Measurements from ENCODE around the gene CIB2. TPM values are rescaled to one million over a fixed set of nuclear protein-coding genes. Genes with fewer than 3 reads are reported as not detected.

CIB2 gene
- total RNA-seq, 1 experiment from 2014 or later, result 5.8 TPM

GRCh38 chr15:78142332-78142731 lies 11.1 kb upstream of the CIB2 start:
- H3F3A ChIP-seq (ENCODE audit: insufficient read depth, low read depth), result peaks cover 8% of the 10 kb centered on the region; the same call in 1 of the 2 replicates
- no peak overlapping the region for H3K4me3 ChIP-seq
- H3K27me3 ChIP-seq (ENCODE audit: insufficient read depth, low read depth), result no peaks in the 10 kb centered on the region
- no peak overlapping the region for H3K4me2 ChIP-seq
- H2AFZ ChIP-seq, result no peak overlapping the region
- no peaks in the 10 kb centered on the region for H3K4me1 ChIP-seq (replicated peaks; ENCODE audit: insufficient read depth)
- no peak overlapping the region for H3K27ac ChIP-seq
- intact Hi-C loops (cut with micrococcal nuclease; ENCODE audit: unreplicated experiment), result no loop called here
- ChIA-PET POLR2A (ENCODE audit: unreplicated experiment) (no interaction called here), CTCF (no interaction called here)
- DNase-seq, result no peak
- no peaks in the 10 kb centered on the region for H3K36me3 ChIP-seq (ENCODE audit: low read depth)
- no peaks in the 10 kb centered on the region for H3K9me3 ChIP-seq (ENCODE audit: insufficient read depth, low read depth)
- no TSS peak for BruUV-seq (replicated peaks)
- TF ChIP-seq CTCF (conservative IDR thresholded peaks at IDR 0.05), result no peak
- TF ChIP-seq EZH2 (IDR thresholded peaks at IDR 0.05; ENCODE audit: low read depth), result no peak
- no peaks in the 10 kb centered on the region for H4K20me1 ChIP-seq (ENCODE audit: insufficient read depth)
- no peaks in the 10 kb centered on the region for H3K79me2 ChIP-seq (ENCODE audit: low read depth)
- H3K9me2 ChIP-seq (ENCODE audit: insufficient read depth), result no peaks in the 10 kb centered on the region

- Histone ChIP-seq H3K4me1 (replicated peaks; ENCODE audit: insufficient read depth) (no peaks in the 10 kb centered on the region), H3K27me3 (ENCODE audit: insufficient read depth, low read depth) (no peaks in the 10 kb centered on the region), H3K27ac (no peak overlapping the region), H3K9me2 (ENCODE audit: insufficient read depth) (no peaks in the 10 kb centered on the region), H3F3A (ENCODE audit: insufficient read depth, low read depth) (no peaks in the 10 kb centered on the region), H3K4me2 (no peak overlapping the region), H3K4me3 (no peak overlapping the region), H3K36me3 (ENCODE audit: low read depth) (no peaks in the 10 kb centered on the region), H2AFZ (no peak overlapping the region), H3K9me3 (ENCODE audit: insufficient read depth, low read depth) (no peaks in the 10 kb centered on the region), H4K20me1 (ENCODE audit: insufficient read depth) (no peaks in the 10 kb centered on the region), H3K79me2 (ENCODE audit: low read depth) (no peaks in the 10 kb centered on the region)
- BruUV-seq (replicated peaks), result no TSS peak
- TF ChIP-seq CTCF (conservative IDR thresholded peaks at IDR 0.05) (no peak), EZH2 (IDR thresholded peaks at IDR 0.05; ENCODE audit: low read depth) (no peak)
- DNase-seq, result no peak
- POLR2A ChIA-PET (ENCODE audit: unreplicated experiment), result no interaction called here
- CTCF ChIA-PET, result no interaction called here
- intact Hi-C loops (cut with micrococcal nuclease; ENCODE audit: unreplicated experiment), result no loop called here
Measured at GRCh38 chr15:78140292-78140691, 9.0 kb upstream of the CIB2 start.

GRCh38 chr15:78139578-78139977 lies 8.3 kb upstream of the CIB2 start:
- no peaks in the 10 kb centered on the region for H3F3A ChIP-seq (ENCODE audit: insufficient read depth, low read depth)
- TF ChIP-seq EZH2 (IDR thresholded peaks at IDR 0.05; ENCODE audit: low read depth), result no peak
- no peak for TF ChIP-seq CTCF (conservative IDR thresholded peaks at IDR 0.05)
- intact Hi-C loops (cut with micrococcal nuclease; ENCODE audit: unreplicated experiment), result no loop called here
- H3K27ac ChIP-seq, result no peak overlapping the region
- no peak overlapping the region for H3K4me2 ChIP-seq
- H3K4me3 ChIP-seq, result no peak overlapping the region
- H3K9me2 ChIP-seq (ENCODE audit: insufficient read depth), result no peaks in the 10 kb centered on the region
- BruUV-seq (replicated peaks), result no TSS peak
- no peaks in the 10 kb centered on the region for H3K9me3 ChIP-seq (ENCODE audit: insufficient read depth, low read depth)
- H3K79me2 ChIP-seq (ENCODE audit: low read depth), result no peaks in the 10 kb centered on the region
- no peaks in the 10 kb centered on the region for H3K27me3 ChIP-seq (ENCODE audit: insufficient read depth, low read depth)
- ChIA-PET POLR2A (ENCODE audit: unreplicated experiment) (interaction anchor here (0.5 to 0.7 kb wide), 3 partner anchors 8 to 563 kb away, joined by 3 to 5 read pairs (median 4); no protein-coding TSS in a partner anchor), CTCF (interaction anchor here (1.2 kb wide), 1 partner anchor 9 kb away, joined by 17 read pairs; no protein-coding TSS in a partner anchor)
- no peaks in the 10 kb centered on the region for H3K36me3 ChIP-seq (ENCODE audit: low read depth)
- peaks cover 2% of the 10 kb centered on the region for H3K4me1 ChIP-seq (replicated peaks; ENCODE audit: insufficient read depth)
- H4K20me1 ChIP-seq (ENCODE audit: insufficient read depth), result no peaks in the 10 kb centered on the region
- DNase-seq, result no peak
- no peak overlapping the region for H2AFZ ChIP-seq

Data from PC-9 (cell line).